Measurements from ENCODE around the gene KCNRG.

The KCNRG gene

GRCh38 chr13:50030315-50030714, 15.1 kb downstream of the KCNRG start:
- no peak for DNase-seq (ENCODE audit: low spot score)
- TF ChIP-seq CTCF (IDR thresholded peaks at IDR 0.05; ENCODE audit: extremely low read depth, missing control alignments) = no peak

GRCh38 chr13:50033725-50034124, 18.5 kb downstream of the KCNRG start:
- DNase-seq (ENCODE audit: low spot score) = no peak
- TF ChIP-seq CTCF (IDR thresholded peaks at IDR 0.05; ENCODE audit: extremely low read depth, missing control alignments) = no peak

GRCh38 chr13:50037788-50038187, 22.5 kb downstream of the KCNRG start:
- DNase-seq (ENCODE audit: low spot score) = no peak
- no peak for TF ChIP-seq CTCF (IDR thresholded peaks at IDR 0.05; ENCODE audit: extremely low read depth, missing control alignments)

- no peak for DNase-seq (ENCODE audit: low spot score)
- no peak for TF ChIP-seq CTCF (IDR thresholded peaks at IDR 0.05; ENCODE audit: extremely low read depth, missing control alignments)
Observed at GRCh38 chr13:50038266-50038665, 23.0 kb downstream of the KCNRG start.

GRCh38 chr13:50052478-50052877, 37.2 kb downstream of the KCNRG start:
- TF ChIP-seq CTCF (IDR thresholded peaks at IDR 0.05; ENCODE audit: extremely low read depth, missing control alignments) = no peak
- no peak for DNase-seq (ENCODE audit: low spot score)

GRCh38 chr13:50053844-50054243, 38.6 kb downstream of the KCNRG start:
- no peak for TF ChIP-seq CTCF (IDR thresholded peaks at IDR 0.05; ENCODE audit: extremely low read depth, missing control alignments)

GRCh38 chr13:50055454-50055853, 40.2 kb downstream of the KCNRG start:
- TF ChIP-seq CTCF (IDR thresholded peaks at IDR 0.05; ENCODE audit: extremely low read depth, missing control alignments) = no peak
- no peak for DNase-seq (ENCODE audit: low spot score)

More at GRCh38 chr13:50053844-50054243, 38.6 kb downstream of the KCNRG start:
- DNase-seq (ENCODE audit: low spot score) = no peak
